ENCODE measurements around the gene SGCB.

SGCB gene

GRCh38 chr4:52017814-52018213 lies 20.3 kb downstream of the SGCB start:
- no peak for DNase-seq

GRCh38 chr4:52016981-52017380 lies 21.1 kb downstream of the SGCB start:
- DNase-seq, result no peak

- peak; percentile 49 for DNase-seq
Measured at GRCh38 chr4:52015366-52015765, 22.7 kb downstream of the SGCB start.

GRCh38 chr4:52014903-52015302 lies 23.2 kb downstream of the SGCB start:
- DNase-seq, result peak; percentile 85

GRCh38 chr4:52012651-52013050 lies 25.4 kb downstream of the SGCB start:
- no peak for DNase-seq

GRCh38 chr4:52010986-52011385 lies 27.1 kb downstream of the SGCB start:
- no peak for DNase-seq

- DNase-seq, result no peak
Measured at GRCh38 chr4:52006887-52007286, 31.2 kb downstream of the SGCB start.

GRCh38 chr4:52005604-52006273 lies 32.4 kb downstream of the SGCB start:
- DNase-seq, result no peak

GRCh38 chr4:52004414-52004813 lies 33.7 kb downstream of the SGCB start:
- no peak for DNase-seq

GRCh38 chr4:52001616-52002015 lies 36.5 kb downstream of the SGCB start:
- no peak for DNase-seq

- no peak for DNase-seq
Measured at GRCh38 chr4:51999250-51999649, 38.8 kb downstream of the SGCB start.

GRCh38 chr4:51998837-51999236 lies 39.3 kb downstream of the SGCB start:
- no peak for DNase-seq

GRCh38 chr4:51997647-51998046 lies 40.5 kb downstream of the SGCB start:
- DNase-seq, result no peak

GRCh38 chr4:51995647-51996220 lies 42.4 kb downstream of the SGCB start:
- no peak for DNase-seq

Data from MV-4-11 (cell line).